Transverse colon (tissue), 4 donors: ENCODE results near the gene SFXN1. TPM values are rescaled to one million over a fixed set of nuclear protein-coding genes. Genes with fewer than 3 reads are reported as not detected.

Experiments used
- DNase-seq: peaks from one replicate; pipeline ENCODE4 v3.0.0-alpha.2; 2019
- H3K27ac ChIP-seq, 4 donors: fragments of 200-600 bp; sonication (generic); 2 replicates each; pipeline ENCODE4 v1.5.1; 2016 to 2018; ENCODE audit warnings: inconsistent platforms in 4 of 4
- H3K27me3 ChIP-seq: fragments of 200-600 bp; sonication (generic); 2 replicates; pipeline ENCODE4 v1.5.1; 2017; ENCODE audit warnings: inconsistent platforms
- H3K36me3 ChIP-seq, 4 donors: fragments of 200-600 bp; sonication (generic); 2 replicates each; pipeline ENCODE4 v1.5.1; 2017 to 2019; ENCODE audit warnings: inconsistent platforms in 4 of 4
- H3K4me1 ChIP-seq, 4 donors: fragments of 200-600 bp; sonication (generic); 2 replicates each; pipeline ENCODE4 v1.5.1; 2017 to 2020; ENCODE audit warnings: inconsistent platforms in 4 of 4
- H3K4me3 ChIP-seq, 4 donors: fragments of 200-600 bp; sonication (generic); 1 replicate in 1 of 4; 2 replicates in 3 of 4; pipeline versions ENCODE4 v1.5.1 to v1.6.1; 2017 to 2019; ENCODE audit warnings: inconsistent platforms in 4 of 4
- H3K9me3 ChIP-seq, 2 donors: fragments of 200-600 bp; sonication (generic); 2 replicates each; pipeline ENCODE4 v1.5.1; 2017 to 2019; ENCODE audit warnings: inconsistent platforms in 2 of 2
- EP300 ChIP-seq: sonication (generic); formaldehyde crosslinking; IDR thresholded peaks from one replicate; pipeline ENCODE4 v1.6.1; 2017; ENCODE audit warnings: antibody characterized with exemption, low read depth
- POLR2A ChIP-seq: fragments of 450-650 bp; IDR thresholded peaks from one replicate; pipeline ENCODE4 v1.6.1; 2016; ENCODE audit warnings: antibody characterized with exemption, mild to moderate bottlenecking, moderate library complexity
- POLR2AphosphoS5 ChIP-seq, 3 donors: sonication (generic); formaldehyde crosslinking; IDR thresholded peaks; one replicate each; pipeline ENCODE4 v1.6.1; 2016; ENCODE audit warnings: antibody characterized with exemption in 3 of 3
- WGBS, 2 donors: methylation state at CpG; one replicate each; pipeline ENCODE4 v1.1.5; 2018; ENCODE audit warnings: low coverage in 1 of 2; 5-methylcytosine and 5-hydroxymethylcytosine counted together
- in situ Hi-C, 4 donors: fragments of 200-750 bp; cut with MboI; loops; one replicate each; pipeline versions ENCODE4 v1.15.0 to v1.15.1; 2017; ENCODE audit warnings: low sequenced_read_pairs in 3 of 4, low pct_ligation_motif_present in 1 of 4, low pct_unique_long_range_greater_than_20kb in 1 of 4
- intact Hi-C: fragments of 100-400 bp; cut with DNase I; formaldehyde crosslinking; loops from one replicate; pipeline ENCODE4 v1.15.1; 2023; ENCODE audit warnings: low total_unique reads
- total RNA-seq, 4 donors: library from RNA; depleted of rRNA; stranded (reverse); fragments of >200 nt; gene quantifications; one replicate each; pipeline ENCODE4 v1.1.0, GENCODE V29; 2016
- TF ChIP-seq, protein P1 (sequence below), 5 experiments: fragments of 200-600 bp in 3 of 5; fragments of 450-650 bp in 2 of 5; sonication (generic) in 3 of 5; IDR thresholded peaks; 1 replicate in 2 of 5; 2 replicates in 3 of 5; pipeline ENCODE4 v1.5.1; 2016 to 2017; ENCODE audit warnings: antibody characterized with exemption in 5 of 5, inconsistent platforms in 3 of 5, mild to moderate bottlenecking in 2 of 5, moderate library complexity in 1 of 5

Gene SFXN1
- total RNA-seq, 4 donors from 2014 or later: 15.7 to 192 (median 93.4) TPM

DNA sequence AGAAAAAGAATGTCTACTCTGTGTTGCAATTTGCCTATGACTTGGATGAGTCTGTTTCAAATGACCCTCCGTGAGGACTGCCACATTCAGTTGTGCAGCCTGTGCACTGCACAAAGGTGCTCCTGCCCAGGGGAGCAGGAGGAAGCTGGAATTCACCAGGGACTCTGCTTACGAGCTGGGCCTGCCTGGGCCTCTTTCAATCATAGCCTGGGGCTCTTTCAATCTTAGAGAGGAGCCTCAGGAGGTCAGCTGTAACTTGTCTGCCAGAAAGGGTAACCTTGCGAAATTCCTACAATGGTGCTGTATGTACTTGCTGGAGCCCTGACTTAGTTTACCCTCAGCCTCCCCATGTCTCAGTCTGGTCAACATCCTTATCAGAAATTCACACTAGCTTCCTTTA lies 8.4 kb upstream of the SFXN1 start:
- Histone ChIP-seq H3K27ac (no peak overlapping the region), H3K9me3 (no peaks in the 10 kb centered on the region), H3K27me3 (no peaks in the 10 kb centered on the region), H3K36me3 (no peaks in the 10 kb centered on the region), H3K4me3 (no peak overlapping the region), H3K4me1 (no peaks in the 10 kb centered on the region)
- intact Hi-C loops: loop anchor here (10.0 kb wide), 1 partner anchor 1625 kb away; no protein-coding TSS in a partner anchor
- in situ Hi-C loops: no loop called here
- DNase-seq: no peak
- 81 to 100% methylated on average over 1 to 3 of the region's 3 CpGs for WGBS, 2 donors
- TF ChIP-seq EP300 (no peak), POLR2AphosphoS5 (IDR thresholded peaks at IDR 0.05) (no peak), POLR2A (no peak)
- TF ChIP-seq, protein P1, sequence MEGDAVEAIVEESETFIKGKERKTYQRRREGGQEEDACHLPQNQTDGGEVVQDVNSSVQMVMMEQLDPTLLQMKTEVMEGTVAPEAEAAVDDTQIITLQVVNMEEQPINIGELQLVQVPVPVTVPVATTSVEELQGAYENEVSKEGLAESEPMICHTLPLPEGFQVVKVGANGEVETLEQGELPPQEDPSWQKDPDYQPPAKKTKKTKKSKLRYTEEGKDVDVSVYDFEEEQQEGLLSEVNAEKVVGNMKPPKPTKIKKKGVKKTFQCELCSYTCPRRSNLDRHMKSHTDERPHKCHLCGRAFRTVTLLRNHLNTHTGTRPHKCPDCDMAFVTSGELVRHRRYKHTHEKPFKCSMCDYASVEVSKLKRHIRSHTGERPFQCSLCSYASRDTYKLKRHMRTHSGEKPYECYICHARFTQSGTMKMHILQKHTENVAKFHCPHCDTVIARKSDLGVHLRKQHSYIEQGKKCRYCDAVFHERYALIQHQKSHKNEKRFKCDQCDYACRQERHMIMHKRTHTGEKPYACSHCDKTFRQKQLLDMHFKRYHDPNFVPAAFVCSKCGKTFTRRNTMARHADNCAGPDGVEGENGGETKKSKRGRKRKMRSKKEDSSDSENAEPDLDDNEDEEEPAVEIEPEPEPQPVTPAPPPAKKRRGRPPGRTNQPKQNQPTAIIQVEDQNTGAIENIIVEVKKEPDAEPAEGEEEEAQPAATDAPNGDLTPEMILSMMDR (IDR thresholded peaks at IDR 0.05): no peak

DNA sequence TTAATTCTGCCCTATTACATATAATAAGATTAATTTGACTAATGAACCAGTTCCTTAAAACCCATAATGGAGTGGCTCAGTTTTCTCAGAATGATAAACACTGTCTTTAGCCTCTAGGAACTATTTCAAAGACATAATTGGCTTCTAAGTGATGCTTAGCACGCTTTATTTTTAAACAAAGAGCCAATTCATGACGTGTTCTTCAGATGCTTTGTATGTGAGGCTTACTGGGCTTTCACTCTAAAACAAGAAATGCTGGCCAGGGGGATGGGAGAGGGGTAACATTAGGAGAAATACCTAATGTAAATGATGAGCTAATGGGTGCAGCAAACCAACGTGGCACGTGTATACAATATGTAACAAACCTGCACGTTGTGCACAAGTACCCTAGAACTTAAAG lies 7.6 kb upstream of the SFXN1 start:
- H3K4me1 ChIP-seq: no peaks in the 10 kb centered on the region
- H3K27me3 ChIP-seq: no peaks in the 10 kb centered on the region
- TF ChIP-seq, protein P1 (IDR thresholded peaks at IDR 0.05): no peak
- no peak for TF ChIP-seq POLR2AphosphoS5 (IDR thresholded peaks at IDR 0.05)
- TF ChIP-seq EP300: no peak
- no peak for TF ChIP-seq POLR2A
- in situ Hi-C loops (no loop called here), intact Hi-C loops (no loop called here)
- no peak overlapping the region for H3K4me3 ChIP-seq
- no peaks in the 10 kb centered on the region for H3K36me3 ChIP-seq
- no peak for DNase-seq
- H3K27ac ChIP-seq: no peak overlapping the region
- WGBS, 2 donors: 52 to 68% methylated on average over 5 of the region's 5 CpGs
- no peaks in the 10 kb centered on the region for H3K9me3 ChIP-seq

DNA sequence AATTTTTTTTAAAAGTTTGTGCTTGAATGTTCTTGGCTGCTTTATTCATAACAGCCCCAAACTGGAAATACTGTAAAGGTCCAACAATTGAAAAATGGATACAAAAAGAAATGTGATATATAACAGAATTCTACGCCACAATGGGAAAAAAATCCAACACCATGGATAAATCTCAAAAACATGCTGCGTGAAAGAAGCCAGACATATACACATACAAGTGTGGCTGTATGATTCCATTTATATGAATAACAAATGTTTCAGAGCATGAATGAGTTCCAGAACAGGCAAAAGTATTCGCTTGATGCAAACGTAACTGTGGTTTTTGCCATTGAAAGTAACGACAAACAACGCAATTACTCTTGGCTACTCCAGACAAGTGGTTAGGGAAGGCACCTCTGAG lies 7.2 kb upstream of the SFXN1 start:
- 82% methylated on average over 6 of the region's 6 CpGs for WGBS, 2 donors
- no peak for TF ChIP-seq EP300
- TF ChIP-seq, protein P1 (IDR thresholded peaks at IDR 0.05): no peak
- no peak for TF ChIP-seq POLR2AphosphoS5 (IDR thresholded peaks at IDR 0.05)
- no peak for TF ChIP-seq POLR2A
- no peak for DNase-seq
- no peak overlapping the region for H3K4me3 ChIP-seq
- H3K36me3 ChIP-seq: no peaks in the 10 kb centered on the region
- intact Hi-C loops (no loop called here), in situ Hi-C loops (no loop called here)
- no peak overlapping the region for H3K27ac ChIP-seq
- H3K27me3 ChIP-seq: no peaks in the 10 kb centered on the region
- H3K9me3 ChIP-seq: no peaks in the 10 kb centered on the region
- no peaks in the 10 kb centered on the region for H3K4me1 ChIP-seq

DNA sequence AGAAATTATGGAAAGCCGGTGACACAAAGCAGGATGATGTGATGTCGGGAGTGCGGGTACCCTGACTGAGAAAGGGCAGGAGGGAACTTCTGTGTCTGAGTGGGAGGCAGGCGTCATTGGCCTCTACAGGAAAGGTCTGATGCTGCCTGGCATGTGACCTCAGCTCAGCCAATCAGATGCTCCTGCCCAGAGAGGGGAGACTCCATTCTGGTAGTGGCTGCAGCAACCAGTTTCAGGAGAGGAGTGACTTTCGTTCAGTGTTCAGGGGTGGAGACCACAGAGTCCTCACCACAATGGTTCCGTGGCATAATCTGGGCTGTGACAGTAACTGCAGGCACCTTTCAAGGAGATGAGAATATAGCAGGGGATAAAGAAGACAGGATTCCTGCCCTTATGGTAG lies 6.7 kb upstream of the SFXN1 start:
- Histone ChIP-seq H3K9me3 (no peaks in the 10 kb centered on the region), H3K27ac (no peak overlapping the region), H3K4me1 (no peaks in the 10 kb centered on the region), H3K4me3 (no peak overlapping the region), H3K36me3 (no peaks in the 10 kb centered on the region), H3K27me3 (no peaks in the 10 kb centered on the region)
- intact Hi-C loops: no loop called here
- DNase-seq: no peak
- TF ChIP-seq POLR2A: no peak
- TF ChIP-seq POLR2AphosphoS5 (IDR thresholded peaks at IDR 0.05): no peak
- TF ChIP-seq, protein P1 (IDR thresholded peaks at IDR 0.05): no peak
- no peak for TF ChIP-seq EP300
- WGBS, 2 donors: 71% methylated on average over 6 of the region's 6 CpGs; no CpG with 5 or more reads in 1 of the 2 donors
- in situ Hi-C loops: no loop called here
